ENCODE measurements around the gene ZC3H7A. TPM values are rescaled to one million over a fixed set of nuclear protein-coding genes. Genes with fewer than 3 reads are reported as not detected.
"Not testable (repeated sequence)": the region's sequence is repeated elsewhere in the genome, so short reads cannot be mapped to it uniquely, and the experiment has no call there.

ZC3H7A gene
- total RNA-seq, 1 experiment from 2014 or later, result 43.1 TPM

DNA sequence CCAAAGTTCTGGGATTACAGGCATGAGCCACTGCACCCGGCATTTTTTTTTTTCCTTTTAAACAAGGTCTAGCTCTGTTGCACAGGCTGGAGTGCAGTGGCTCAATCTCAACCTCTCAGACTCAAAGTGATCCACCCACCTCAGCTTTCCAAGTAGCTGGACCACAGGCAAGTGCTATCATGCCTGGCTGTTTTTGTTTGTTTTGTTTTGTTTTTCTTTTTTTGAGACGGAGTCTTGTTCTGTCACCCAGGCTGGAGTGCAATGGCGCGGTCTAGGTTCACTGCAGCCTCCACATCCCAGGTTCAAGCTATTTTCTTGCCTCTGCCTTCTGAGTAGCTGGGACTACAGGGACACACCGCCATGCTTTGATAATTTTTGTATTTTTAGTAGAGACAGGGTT, 19.1 kb upstream of the ZC3H7A start:
- H3T11ph ChIP-seq (ENCODE audit: low read length), result no peak overlapping the region
- H3K27me3 ChIP-seq (ENCODE audit: insufficient read depth, low read length), result no peaks in the 10 kb centered on the region
- no peaks in the 10 kb centered on the region for H3K79me2 ChIP-seq (ENCODE audit: insufficient read depth, low read length)
- no peak overlapping the region for H2BK15ac ChIP-seq (ENCODE audit: low read depth, low read length)
- no peak overlapping the region for H3K4me3 Mint-ChIP-seq
- no peak overlapping the region for H3K27ac ChIP-seq (ENCODE audit: insufficient read length, low read depth, low read length)
- H3K14ac ChIP-seq (ENCODE audit: insufficient read depth, low read length), result no peak overlapping the region
- peaks cover 0 to 3% of the 10 kb centered on the region in 2 experiments; a peak in 1 of 4 replicates for H3K4me1 Mint-ChIP-seq
- no peak for DNase-seq
- no peaks in the 10 kb centered on the region for H3K79me1 ChIP-seq (ENCODE audit: insufficient read depth, low read depth, low read length, poor library complexity, severe bottlenecking)
- H4K5ac ChIP-seq (ENCODE audit: insufficient read length, low read depth, low read length), result no peak overlapping the region
- no peak overlapping the region for H4K91ac ChIP-seq (ENCODE audit: insufficient read length, low read depth, low read length)
- no peak overlapping the region for H2AK5ac ChIP-seq (ENCODE audit: insufficient read length, low read length)
- H3K36me3 Mint-ChIP-seq (ENCODE audit: insufficient read depth in 1 of 3, low read depth in 3 of 3), result no peaks in the 10 kb centered on the region
- no peaks in the 10 kb centered on the region for H3K9me3 Mint-ChIP-seq
- no peak overlapping the region for H2BK5ac ChIP-seq (ENCODE audit: insufficient read length, low read length)
- no peak overlapping the region for H4K8ac ChIP-seq (replicated peaks; ENCODE audit: insufficient read length, low read depth, low read length)
- no peak overlapping the region for H3K9ac ChIP-seq (ENCODE audit: extremely low read depth, insufficient read length, low read length)
- H3K27me3 Mint-ChIP-seq (ENCODE audit: low read depth), result no peaks in the 10 kb centered on the region
- no peaks in the 10 kb centered on the region for H4K20me1 ChIP-seq (ENCODE audit: control insufficient read depth, insufficient read depth, insufficient read length)
- no CpG with 5 or more reads among the region's 5 CpGs for WGBS (ENCODE audit: extremely low coverage, insufficient read length, low lambda C conversion rate)
- H3K9me3 ChIP-seq (ENCODE audit: control insufficient read depth, low read depth, low read length), result no peaks in the 10 kb centered on the region
- no peak overlapping the region for H3K4ac ChIP-seq (ENCODE audit: low read depth, low read length)
- no peak overlapping the region for H3K4me2 ChIP-seq (ENCODE audit: insufficient read depth, insufficient read length, low read length)
- no peaks in the 10 kb centered on the region for H3K23me2 ChIP-seq (ENCODE audit: insufficient read length, low read depth, low read length, poor library complexity, severe bottlenecking)
- TF ChIP-seq, protein P1, sequence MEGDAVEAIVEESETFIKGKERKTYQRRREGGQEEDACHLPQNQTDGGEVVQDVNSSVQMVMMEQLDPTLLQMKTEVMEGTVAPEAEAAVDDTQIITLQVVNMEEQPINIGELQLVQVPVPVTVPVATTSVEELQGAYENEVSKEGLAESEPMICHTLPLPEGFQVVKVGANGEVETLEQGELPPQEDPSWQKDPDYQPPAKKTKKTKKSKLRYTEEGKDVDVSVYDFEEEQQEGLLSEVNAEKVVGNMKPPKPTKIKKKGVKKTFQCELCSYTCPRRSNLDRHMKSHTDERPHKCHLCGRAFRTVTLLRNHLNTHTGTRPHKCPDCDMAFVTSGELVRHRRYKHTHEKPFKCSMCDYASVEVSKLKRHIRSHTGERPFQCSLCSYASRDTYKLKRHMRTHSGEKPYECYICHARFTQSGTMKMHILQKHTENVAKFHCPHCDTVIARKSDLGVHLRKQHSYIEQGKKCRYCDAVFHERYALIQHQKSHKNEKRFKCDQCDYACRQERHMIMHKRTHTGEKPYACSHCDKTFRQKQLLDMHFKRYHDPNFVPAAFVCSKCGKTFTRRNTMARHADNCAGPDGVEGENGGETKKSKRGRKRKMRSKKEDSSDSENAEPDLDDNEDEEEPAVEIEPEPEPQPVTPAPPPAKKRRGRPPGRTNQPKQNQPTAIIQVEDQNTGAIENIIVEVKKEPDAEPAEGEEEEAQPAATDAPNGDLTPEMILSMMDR (conservative IDR thresholded peaks at IDR 0.05), result no peak
- no peaks in the 10 kb centered on the region for H3K4me1 ChIP-seq (ENCODE audit: insufficient read depth, low read length)
- H3K27ac Mint-ChIP-seq, result peak overlapping the region in 1 of 3 experiments; percentile 47; a peak in 2 of 7 replicates
- no peak overlapping the region for H2BK12ac ChIP-seq (ENCODE audit: insufficient read length, low read depth, low read length)
- H3K23ac ChIP-seq (ENCODE audit: insufficient read length, low read depth, low read length), result no peak overlapping the region
- H2AFZ ChIP-seq (ENCODE audit: low read length), result no peak overlapping the region
- H3K56ac ChIP-seq (ENCODE audit: insufficient read length, low read depth, low read length), result no peak overlapping the region
- no peak overlapping the region for H2BK120ac ChIP-seq (ENCODE audit: low read depth, low read length, poor library complexity, severe bottlenecking)
- no peak overlapping the region for H3K18ac ChIP-seq (ENCODE audit: insufficient read length, low read depth, low read length)
- no peak overlapping the region for H2BK20ac ChIP-seq (ENCODE audit: low read depth, low read length, poor library complexity, severe bottlenecking)

- H3K4me1 Mint-ChIP-seq; H3K36me3 Mint-ChIP-seq (ENCODE audit: insufficient read depth in 1 of 3, low read depth in 3 of 3); H2AK5ac ChIP-seq (ENCODE audit: insufficient read length, low read length); H4K5ac ChIP-seq (ENCODE audit: insufficient read length, low read depth, low read length); H2BK15ac ChIP-seq (ENCODE audit: low read depth, low read length); H3K56ac ChIP-seq (ENCODE audit: insufficient read length, low read depth, low read length); H3K14ac ChIP-seq (ENCODE audit: insufficient read depth, low read length); H2AFZ ChIP-seq (ENCODE audit: low read length); H3K18ac ChIP-seq (ENCODE audit: insufficient read length, low read depth, low read length); DNase-seq; H3K27ac Mint-ChIP-seq; H3K27ac ChIP-seq (ENCODE audit: insufficient read length, low read depth, low read length); H3T11ph ChIP-seq (ENCODE audit: low read length); H3K79me1 ChIP-seq (ENCODE audit: insufficient read depth, low read depth, low read length, poor library complexity, severe bottlenecking); H3K9ac ChIP-seq (ENCODE audit: extremely low read depth, insufficient read length, low read length); H3K27me3 Mint-ChIP-seq (ENCODE audit: low read depth); H3K4ac ChIP-seq (ENCODE audit: low read depth, low read length); H4K20me1 ChIP-seq (ENCODE audit: control insufficient read depth, insufficient read depth, insufficient read length); H2BK12ac ChIP-seq (ENCODE audit: insufficient read length, low read depth, low read length); H4K8ac ChIP-seq (replicated peaks; ENCODE audit: insufficient read length, low read depth, low read length); H3K23me2 ChIP-seq (ENCODE audit: insufficient read length, low read depth, low read length, poor library complexity, severe bottlenecking); H3K9me3 ChIP-seq (ENCODE audit: control insufficient read depth, low read depth, low read length); H2BK5ac ChIP-seq (ENCODE audit: insufficient read length, low read length); H3K79me2 ChIP-seq (ENCODE audit: insufficient read depth, low read length); H3K4me3 Mint-ChIP-seq; H2BK120ac ChIP-seq (ENCODE audit: low read depth, low read length, poor library complexity, severe bottlenecking); H3K4me2 ChIP-seq (ENCODE audit: insufficient read depth, insufficient read length, low read length); H2BK20ac ChIP-seq (ENCODE audit: low read depth, low read length, poor library complexity, severe bottlenecking); H4K91ac ChIP-seq (ENCODE audit: insufficient read length, low read depth, low read length); H3K4me1 ChIP-seq (ENCODE audit: insufficient read depth, low read length); H3K27me3 ChIP-seq (ENCODE audit: insufficient read depth, low read length); H3K23ac ChIP-seq (ENCODE audit: insufficient read length, low read depth, low read length); H3K9me3 Mint-ChIP-seq: not testable (repeated sequence)
- WGBS (ENCODE audit: extremely low coverage, insufficient read length, low lambda C conversion rate), result no CpG with 5 or more reads among the region's 4 CpGs
Measured at GRCh38 chr16:11814800-11815199, 17.7 kb upstream of the ZC3H7A start.
